B cell (primary cell): ENCODE measurements around the gene C16orf92. TPM values are rescaled to one million over a fixed set of nuclear protein-coding genes. Genes with fewer than 3 reads are reported as not detected.

Experiments used
- ATAC-seq: fragments of 200-7000 bp; cut with Tn5 transposase; one replicate; pipeline ENCODE4 v1.10.0; 2021; ENCODE audit warnings: low read depth, mild to moderate bottlenecking, moderate number of reproducible peaks, moderate library complexity
- CTCF ChIA-PET: fragments of 350-600 bp; sonication (Branson Sonifier 250); formaldehyde crosslinking; loops from one replicate; lab custom pipeline; 2021; ENCODE audit warnings: antibody characterized with exemption, inconsistent platforms; lab: Charles Lee
- POLR2A ChIA-PET: fragments of 350-600 bp; sonication (Branson Sonifier 250); formaldehyde crosslinking; loops from one replicate; lab custom pipeline; 2021; ENCODE audit warnings: antibody characterized with exemption; lab: Charles Lee
- DNase-seq: peaks from one replicate; pipeline ENCODE4 v3.0.0; 2013
- H2AFZ ChIP-seq: 2 replicates; pipeline ENCODE4 v1.6.1; 2012; ENCODE audit warnings: mild to moderate bottlenecking, low read depth, low read length; ENCODE audit not compliant: insufficient read depth, poor library complexity, severe bottlenecking
- H3K27ac ChIP-seq, 2 donors: 1 replicate in 1 of 2; 2 replicates in 1 of 2; pipeline ENCODE4 v1.5.1; 2012 to 2013; ENCODE audit warnings: low read length in 2 of 2, mild to moderate bottlenecking in 2 of 2, moderate library complexity in 1 of 2
- H3K27me3 ChIP-seq, 4 experiments: fragments of 200-600 bp in 1 of 4; sonication (generic) in 1 of 4; replicated peaks in 1 of 4; 1 replicate in 2 of 4; 2 replicates in 2 of 4; pipeline versions ENCODE4 v1.6.1 to v1.7.0; 2013 to 2016; ENCODE audit warnings: low read length in 3 of 4, mild to moderate bottlenecking in 2 of 4, mixed read lengths in 1 of 4, moderate library complexity in 1 of 4; ENCODE audit not compliant: insufficient read depth in 4 of 4, control insufficient read depth in 3 of 4; ENCODE audit errors: control extremely low read depth in 1 of 4
- H3K36me3 ChIP-seq, 2 experiments: replicated peaks in 1 of 2; 1 replicate in 1 of 2; 2 replicates in 1 of 2; pipeline versions ENCODE4 v1.6.1 to v1.7.1; 2013; ENCODE audit warnings: low read length in 1 of 2; ENCODE audit not compliant: insufficient read depth in 2 of 2, control insufficient read depth in 1 of 2; ENCODE audit errors: control extremely low read depth in 1 of 2, extremely low read depth in 1 of 2
- H3K4me1 ChIP-seq, 2 donors: fragments of 200-600 bp in 1 of 2; sonication (generic) in 1 of 2; 1 replicate in 1 of 2; 2 replicates in 1 of 2; pipeline versions ENCODE4 v1.5.1 to v1.6.1; 2013 to 2017; ENCODE audit warnings: low read length in 2 of 2; ENCODE audit not compliant: control insufficient read depth in 2 of 2, insufficient read depth in 2 of 2
- H3K4me2 ChIP-seq: replicated peaks from 2 replicates; pipeline ENCODE3; 2012; ENCODE audit warnings: mild to moderate bottlenecking, low read depth, low read length; ENCODE audit not compliant: poor library complexity, severe bottlenecking
- H3K4me3 ChIP-seq, 5 experiments: fragments of 200-600 bp in 1 of 5; sonication (generic) in 1 of 5; 1 replicate in 3 of 5; 2 replicates in 2 of 5; pipeline versions ENCODE4 v1.5.1 to v1.7.0; 2011 to 2016; ENCODE audit warnings: low read length in 4 of 5, mild to moderate bottlenecking in 4 of 5, low read depth in 2 of 5, control low read depth in 1 of 5, moderate library complexity in 1 of 5; ENCODE audit not compliant: insufficient read depth in 1 of 5; ENCODE audit errors: control extremely low read depth in 1 of 5, extremely low read depth in 1 of 5
- H3K79me2 ChIP-seq: fragments of 200-600 bp; sonication (generic); one replicate; pipeline ENCODE4 v1.6.0; 2016; ENCODE audit warnings: low read length; ENCODE audit not compliant: control insufficient read depth, insufficient read depth
- H3K9ac ChIP-seq: fragments of 200-600 bp; sonication (generic); 2 replicates; pipeline ENCODE4 v1.6.1; 2017; ENCODE audit warnings: mild to moderate bottlenecking, low read length, moderate library complexity
- H3K9me3 ChIP-seq, 3 donors: one replicate each; pipeline versions ENCODE4 v1.6.1 to v1.7.1; 2013; ENCODE audit warnings: low read length in 2 of 3; ENCODE audit not compliant: control insufficient read depth in 2 of 3, insufficient read depth in 1 of 3; ENCODE audit errors: control extremely low read depth in 1 of 3
- H4K20me1 ChIP-seq: 2 replicates; pipeline ENCODE4 v1.6.0; 2012; ENCODE audit warnings: mild to moderate bottlenecking, low read length; ENCODE audit not compliant: insufficient read depth, control insufficient read depth, poor library complexity, severe bottlenecking
- H3K27ac Mint-ChIP-seq: one replicate; pipeline ENCODE4 v1.8.0; 2021; ENCODE audit warnings: mixed read lengths
- H3K27me3 Mint-ChIP-seq: one replicate; pipeline ENCODE4 v1.8.0; 2021; ENCODE audit warnings: mixed read lengths
- H3K4me1 Mint-ChIP-seq: one replicate; pipeline ENCODE4 v1.8.0; 2021; ENCODE audit warnings: mixed read lengths
- H3K4me3 Mint-ChIP-seq: one replicate; pipeline ENCODE4 v1.8.0; 2021; ENCODE audit warnings: mixed read lengths
- H3K9me3 Mint-ChIP-seq: one replicate; pipeline ENCODE4 v1.8.0; 2022; ENCODE audit warnings: mixed read lengths; ENCODE audit not compliant: insufficient read depth
- EZH2 ChIP-seq: IDR thresholded peaks from 2 replicates; pipeline ENCODE4 v1.6.1; 2012; ENCODE audit warnings: borderline replicate concordance, low read depth, mild to moderate bottlenecking, moderate library complexity, low read length; ENCODE audit not compliant: insufficient read depth, poor library complexity, severe bottlenecking
- WGBS: methylation state at CpG from one replicate; pipeline ENCODE4 v1.1.5; 2013; ENCODE audit warnings: missing lambda C conversion rate; ENCODE audit not compliant: insufficient coverage; 5-methylcytosine and 5-hydroxymethylcytosine counted together
- intact Hi-C: fragments of 100-400 bp; cut with micrococcal nuclease; formaldehyde crosslinking; loops from one replicate; pipeline ENCODE4 v1.10.0; 2022
- polyA plus RNA-seq: library from polyadenylated mRNA; depleted of rRNA; stranded (reverse); fragments of >200 nt; gene quantifications from 2 replicates; pipeline ENCODE4 v1.2.3, GENCODE V29; 2012
- total RNA-seq, 2 donors: library from RNA; stranded (reverse); fragments of 120-200 nt in 1 of 2; gene quantifications; 1 replicate in 1 of 2; 2 replicates in 1 of 2; pipeline versions ENCODE4 v1.2.3 to v1.2.4, GENCODE V29; 2013 to 2022
- TF ChIP-seq, protein P1 (sequence below): fragments of 200-600 bp; IDR thresholded peaks from one replicate; pipeline ENCODE4 v1.8.0; 2022; ENCODE audit warnings: antibody characterized with exemption, mild to moderate bottlenecking

Gene C16orf92
- total and polyA plus RNA-seq, 2 donors (not counting 1 experiment from before 2014, with no cell fraction given) = not detected

GRCh38 chr16:30053376-30054015 is 30.5 kb downstream of the C16orf92 start:
- Mint-ChIP-seq H3K27ac (peak overlapping the region; percentile 64), H3K9me3 (no peaks in the 10 kb centered on the region), H3K4me1 (peaks cover 13% of the 10 kb centered on the region), H3K4me3 (peak overlapping the region; percentile 87), H3K27me3 (no peaks in the 10 kb centered on the region)
- peak overlapping the region in 1 of 2 donors; percentile 5 for H3K27ac ChIP-seq
- CTCF ChIA-PET = interaction anchor here (0.7 to 1.7 kb wide), 3 partner anchors 13 to 90 kb away, joined by 3 to 5 read pairs (median 4); no protein-coding TSS in a partner anchor
- H3K27me3 ChIP-seq = peaks cover 0 to 3% (median 0%) of the 10 kb centered on the region in 4 experiments
- TF ChIP-seq, protein P1, sequence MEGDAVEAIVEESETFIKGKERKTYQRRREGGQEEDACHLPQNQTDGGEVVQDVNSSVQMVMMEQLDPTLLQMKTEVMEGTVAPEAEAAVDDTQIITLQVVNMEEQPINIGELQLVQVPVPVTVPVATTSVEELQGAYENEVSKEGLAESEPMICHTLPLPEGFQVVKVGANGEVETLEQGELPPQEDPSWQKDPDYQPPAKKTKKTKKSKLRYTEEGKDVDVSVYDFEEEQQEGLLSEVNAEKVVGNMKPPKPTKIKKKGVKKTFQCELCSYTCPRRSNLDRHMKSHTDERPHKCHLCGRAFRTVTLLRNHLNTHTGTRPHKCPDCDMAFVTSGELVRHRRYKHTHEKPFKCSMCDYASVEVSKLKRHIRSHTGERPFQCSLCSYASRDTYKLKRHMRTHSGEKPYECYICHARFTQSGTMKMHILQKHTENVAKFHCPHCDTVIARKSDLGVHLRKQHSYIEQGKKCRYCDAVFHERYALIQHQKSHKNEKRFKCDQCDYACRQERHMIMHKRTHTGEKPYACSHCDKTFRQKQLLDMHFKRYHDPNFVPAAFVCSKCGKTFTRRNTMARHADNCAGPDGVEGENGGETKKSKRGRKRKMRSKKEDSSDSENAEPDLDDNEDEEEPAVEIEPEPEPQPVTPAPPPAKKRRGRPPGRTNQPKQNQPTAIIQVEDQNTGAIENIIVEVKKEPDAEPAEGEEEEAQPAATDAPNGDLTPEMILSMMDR = no peak
- no peak for TF ChIP-seq EZH2
- no peaks in the 10 kb centered on the region for H3K9me3 ChIP-seq
- ATAC-seq (peak; percentile 19), DNase-seq (no peak)
- H3K79me2 ChIP-seq = peaks cover 3% of the 10 kb centered on the region
- H3K36me3 ChIP-seq = no peaks in the 10 kb centered on the region
- 14% methylated on average over 18 of the region's 19 CpGs for WGBS
- H3K9ac ChIP-seq = peak overlapping the region; percentile 68
- intact Hi-C loops = loop anchor here (1.0 kb wide), 3 partner anchors 12 to 190 kb away; partner anchors contain the start of genes ALDOA and CDIPT
- peak overlapping the region; percentile 83 for H2AFZ ChIP-seq
- H4K20me1 ChIP-seq = no peaks in the 10 kb centered on the region
- H3K4me1 ChIP-seq = peaks cover 5 to 12% of the 10 kb centered on the region in 2 donors
- H3K4me2 ChIP-seq = peak overlapping the region; percentile 97
- H3K4me3 ChIP-seq = peak overlapping the region; percentile 9 to 70 (median 63)
- POLR2A ChIA-PET = interaction anchor here (0.6 to 1.0 kb wide), 2 partner anchors 12 to 123 kb away, joined by 3 to 8 read pairs; partner anchors contain the start of gene ALDOA

DNA sequence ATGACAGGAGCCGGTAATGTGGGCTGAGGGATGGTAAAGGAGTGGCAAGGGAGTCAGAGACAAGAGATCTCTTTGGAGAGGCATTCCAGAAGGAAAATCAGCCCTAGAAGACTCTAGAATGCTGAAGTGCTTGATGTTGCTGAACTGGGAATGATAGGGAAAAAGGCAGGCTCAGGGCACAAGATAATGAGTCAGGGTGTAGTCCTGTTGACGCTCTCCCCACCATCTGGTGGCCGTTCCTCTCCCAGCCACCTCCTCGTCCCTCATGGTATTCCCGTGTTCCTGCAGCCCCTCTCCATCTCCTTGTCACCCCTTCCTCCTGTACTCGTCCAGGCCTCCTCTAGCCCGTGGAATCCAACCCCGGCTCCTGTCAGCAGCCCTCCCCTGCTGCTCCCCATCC is 31.5 kb downstream of the C16orf92 start:
- Mint-ChIP-seq H3K27ac (no peak overlapping the region), H3K27me3 (no peaks in the 10 kb centered on the region), H3K4me3 (peak overlapping the region; percentile 77), H3K4me1 (peaks cover 13% of the 10 kb centered on the region), H3K9me3 (no peaks in the 10 kb centered on the region)
- 83% methylated on average over 6 of the region's 8 CpGs for WGBS
- DNase-seq (no peak), ATAC-seq (no peak)
- TF ChIP-seq, protein P1 = no peak
- TF ChIP-seq EZH2 = no peak
- Histone ChIP-seq H3K27ac (no peak overlapping the region), H3K79me2 (peaks cover 3% of the 10 kb centered on the region), H3K9me3 (no peaks in the 10 kb centered on the region), H4K20me1 (no peaks in the 10 kb centered on the region), H2AFZ (no peak overlapping the region), H3K9ac (no peak overlapping the region), H3K36me3 (no peaks in the 10 kb centered on the region), H3K27me3 (peaks cover 0 to 3% (median 0%) of the 10 kb centered on the region in 4 experiments), H3K4me2 (no peak overlapping the region), H3K4me1 (peaks cover 5 to 12% of the 10 kb centered on the region in 2 donors), H3K4me3 (no peak overlapping the region)
- POLR2A ChIA-PET = no interaction called here
- intact Hi-C loops = no loop called here
- CTCF ChIA-PET = interaction anchor here (1.2 to 1.7 kb wide), 4 partner anchors 10 to 359 kb away, joined by 3 read pairs; no protein-coding TSS in a partner anchor
